Loucy (cell line): ENCODE data around the gene PUM1.

Experiments
- H2AFZ ChIP-seq: fragments of 200-600 bp; sonication (generic); 2 replicates; pipeline ENCODE4 v1.6.0; 2016; ENCODE audit warnings: antibody characterized with exemption, mild to moderate bottlenecking, low read length, moderate library complexity
- H3F3A ChIP-seq: fragments of 200-600 bp; 2 replicates; pipeline ENCODE4 v1.6.0; 2016; ENCODE audit warnings: antibody characterized with exemption, low read depth, mild to moderate bottlenecking
- H3K27me3 ChIP-seq: fragments of 200-600 bp; sonication (generic); 2 replicates; pipeline ENCODE4 v1.6.1; 2014; ENCODE audit warnings: low read length, mild to moderate bottlenecking; ENCODE audit not compliant: insufficient read depth, poor library complexity, severe bottlenecking
- H3K36me3 ChIP-seq: fragments of 200-600 bp; sonication (generic); 2 replicates; pipeline ENCODE4 v1.6.1; 2016; ENCODE audit warnings: low read length; ENCODE audit not compliant: insufficient read depth
- H3K4me1 ChIP-seq: fragments of 200-600 bp; sonication (generic); 2 replicates; pipeline ENCODE4 v1.5.1; 2014; ENCODE audit warnings: low read length, mild to moderate bottlenecking; ENCODE audit not compliant: insufficient read depth, poor library complexity, severe bottlenecking
- H3K4me2 ChIP-seq: fragments of 200-600 bp; sonication (generic); 2 replicates; pipeline ENCODE4 v1.6.0; 2014; ENCODE audit warnings: antibody characterized with exemption, low read length, low read depth, mild to moderate bottlenecking; ENCODE audit not compliant: poor library complexity, severe bottlenecking
- H3K4me3 ChIP-seq: fragments of 200-600 bp; sonication (generic); 2 replicates; pipeline ENCODE4 v1.5.1; 2014; ENCODE audit warnings: low read length, mild to moderate bottlenecking, mixed read lengths; ENCODE audit not compliant: poor library complexity, severe bottlenecking
- H3K79me2 ChIP-seq: fragments of 200-600 bp; sonication (generic); 2 replicates; pipeline ENCODE4 v1.6.1; 2014; ENCODE audit warnings: low read length; ENCODE audit not compliant: insufficient read depth
- H3K9ac ChIP-seq: fragments of 200-600 bp; sonication (generic); 2 replicates; pipeline ENCODE4 v1.6.0; 2014; ENCODE audit warnings: mild to moderate bottlenecking, low read depth, low read length, moderate library complexity; ENCODE audit not compliant: poor library complexity, severe bottlenecking
- H3K9me2 ChIP-seq: fragments of 200-600 bp; sonication (generic); replicated peaks from 2 replicates; pipeline ENCODE4 v1.6.1; 2016; ENCODE audit warnings: low read depth, low read length, mixed read lengths
- H3K9me3 ChIP-seq: fragments of 200-600 bp; sonication (generic); 2 replicates; pipeline ENCODE4 v1.6.1; 2014; ENCODE audit warnings: mild to moderate bottlenecking, antibody characterized with exemption, low read length, low read depth; ENCODE audit not compliant: insufficient read depth
- H4K20me1 ChIP-seq: fragments of 200-600 bp; sonication (generic); 2 replicates; pipeline ENCODE4 v1.6.0; 2014; ENCODE audit warnings: antibody characterized with exemption, low read length, mild to moderate bottlenecking; ENCODE audit not compliant: insufficient read depth, poor library complexity, severe bottlenecking
- CTCF ChIP-seq: fragments of 200-600 bp; sonication (generic); conservative IDR thresholded peaks from 2 replicates; pipeline ENCODE4 v1.5.1; 2014; ENCODE audit warnings: mild to moderate bottlenecking, antibody characterized with exemption, low read length
- EZH2phosphoT487 ChIP-seq: fragments of 200-600 bp; IDR thresholded peaks from 2 replicates; pipeline ENCODE4 v1.6.1; 2018; ENCODE audit warnings: antibody characterized with exemption, mild to moderate bottlenecking, moderate library complexity, borderline replicate concordance

PUM1 gene

GRCh38 chr1:30998171-30998570, 67.3 kb downstream of the PUM1 start:
- Histone ChIP-seq H3K4me2 (no peak overlapping the region), H4K20me1 (peaks cover 91% of the 10 kb centered on the region), H3K36me3 (peaks cover 90% of the 10 kb centered on the region)

GRCh38 chr1:30997463-30998057, 68.0 kb downstream of the PUM1 start:
- Histone ChIP-seq H3K9me3 (no peaks in the 10 kb centered on the region), H3K9ac (no peak overlapping the region), H2AFZ (no peak overlapping the region), H3K4me1 (no peaks in the 10 kb centered on the region), H3F3A (no peaks in the 10 kb centered on the region), H3K4me2 (no peak overlapping the region), H3K4me3 (no peak overlapping the region), H3K36me3 (peaks cover 90% of the 10 kb centered on the region), H3K27me3 (no peaks in the 10 kb centered on the region), H3K79me2 (peaks cover 91% of the 10 kb centered on the region), H4K20me1 (peaks cover 91% of the 10 kb centered on the region), H3K9me2 (no peaks in the 10 kb centered on the region)
- TF ChIP-seq EZH2phosphoT487 (no peak), CTCF (no peak)

More at GRCh38 chr1:30998171-30998570, 67.3 kb downstream of the PUM1 start:
- H3K4me1 ChIP-seq, result no peaks in the 10 kb centered on the region
- H3K9me2 ChIP-seq, result no peaks in the 10 kb centered on the region
- TF ChIP-seq CTCF (no peak), EZH2phosphoT487 (no peak)
- no peaks in the 10 kb centered on the region for H3K9me3 ChIP-seq
- H3K4me3 ChIP-seq, result no peak overlapping the region
- H3F3A ChIP-seq, result no peaks in the 10 kb centered on the region
- H2AFZ ChIP-seq, result no peak overlapping the region
- peaks cover 91% of the 10 kb centered on the region for H3K79me2 ChIP-seq
- H3K9ac ChIP-seq, result no peak overlapping the region
- H3K27me3 ChIP-seq, result no peaks in the 10 kb centered on the region

GRCh38 chr1:30995990-30996612, 69.4 kb downstream of the PUM1 start:
- Histone ChIP-seq H3F3A (no peaks in the 10 kb centered on the region; the same call in 1 of the 2 replicates), H3K9me2 (no peaks in the 10 kb centered on the region), H3K4me2 (no peak overlapping the region), H3K79me2 (peaks cover 93% of the 10 kb centered on the region), H3K4me1 (no peaks in the 10 kb centered on the region), H4K20me1 (peaks cover 93% of the 10 kb centered on the region), H3K9me3 (no peaks in the 10 kb centered on the region), H3K9ac (no peak overlapping the region), H3K36me3 (peaks cover 91% of the 10 kb centered on the region), H3K27me3 (no peaks in the 10 kb centered on the region), H3K4me3 (no peak overlapping the region), H2AFZ (no peak overlapping the region)
- TF ChIP-seq EZH2phosphoT487, result no peak
- no peak for TF ChIP-seq CTCF
